HepG2 (cell line): ENCODE results near the gene ACOXL. TPM values are rescaled to one million over a fixed set of nuclear protein-coding genes. Genes with fewer than 3 reads are reported as not detected.

Experiments
- ATAC-seq: fragments of 200-7000 bp; cut with Tn5 transposase; 3 replicates; pipeline ENCODE4 v1.9.1; 2020; ENCODE audit warnings: mild to moderate bottlenecking, moderate library complexity
- BruUV-seq: library from RNA; stranded (reverse); fragments of 400-500 nt; replicated peaks from 2 replicates; lab custom pipeline; 2021; lab: Mats Ljungman, UMichigan
- CTCF ChIA-PET: fragments of 300-600 bp; formaldehyde crosslinking; extraction: SDS; loops from one replicate; lab custom pipeline; 2021; ENCODE audit warnings: low total read pairs, inconsistent platforms, low intra/inter-chr PET ratio; lab: Yijun Ruan, JAX
- POLR2A ChIA-PET: fragments of 350-600 bp; sonication (Branson Sonifier 250); formaldehyde crosslinking; loops from one replicate; lab custom pipeline; 2020; ENCODE audit warnings: antibody characterized with exemption, inconsistent platforms; lab: Yijun Ruan, JAX
- DNase-seq: peaks from one replicate; pipeline ENCODE4 v3.0.0-alpha.2; 2015; ENCODE audit warnings: low spot score
- FAIRE-seq: peaks from 3 replicates; lab custom pipeline; 2011; peaks lifted over from hg19 to GRCh38; lab: Jason Lieb, UNC
- H2AFZ ChIP-seq: one replicate; pipeline ENCODE4 v1.6.1; 2011; ENCODE audit warnings: low read length, inconsistent platforms
- H3K27ac ChIP-seq: fragments of 300-600 bp; 3 replicates; pipeline ENCODE4 v1.8.0; 2011; ENCODE audit warnings: mixed run types, mild to moderate bottlenecking, mixed read lengths, low read length, inconsistent platforms; ENCODE audit not compliant: insufficient read depth; ENCODE audit errors: extremely low read length
- H3K27me3 ChIP-seq, 2 experiments: fragments of 200-600 bp in 1 of 2; 2 replicates in 1 of 2; 3 replicates in 1 of 2; pipeline versions ENCODE4 v1.6.0 to v1.8.0; 2011; ENCODE audit warnings: low read length in 2 of 2, mild to moderate bottlenecking in 2 of 2, moderate library complexity in 2 of 2, inconsistent platforms in 1 of 2; ENCODE audit not compliant: insufficient read depth in 2 of 2, control insufficient read depth in 1 of 2
- H3K36me3 ChIP-seq, 2 experiments: fragments of 200-600 bp in 1 of 2; replicated peaks in 1 of 2; 2 replicates in 1 of 2; 3 replicates in 1 of 2; pipeline versions ENCODE4 v1.5.1 to v1.8.0; 2011; ENCODE audit warnings: low read length in 2 of 2, inconsistent platforms in 1 of 2; ENCODE audit not compliant: insufficient read depth in 2 of 2, control insufficient read depth in 1 of 2
- H3K4me1 ChIP-seq: 2 replicates; pipeline ENCODE4 v1.5.1; 2012; ENCODE audit warnings: low read length, inconsistent platforms; ENCODE audit not compliant: insufficient read depth
- H3K4me2 ChIP-seq: 2 replicates; pipeline ENCODE4 v1.6.0; 2011; ENCODE audit warnings: low read depth, low read length, inconsistent platforms
- H3K4me3 ChIP-seq, 3 experiments: fragments of 200-600 bp in 1 of 3; sonication (generic), shearing (Covaris generic) in 1 of 3; replicated peaks in 1 of 3; 2 replicates each; pipeline ENCODE4 v1.5.1; 2011 to 2016; ENCODE audit warnings: low read length in 3 of 3, inconsistent platforms in 2 of 3, low read depth in 2 of 3, mild to moderate bottlenecking in 2 of 3, control low read depth in 1 of 3, mixed read lengths in 1 of 3; ENCODE audit not compliant: insufficient read depth in 1 of 3
- H3K79me2 ChIP-seq: one replicate; pipeline ENCODE4 v1.6.1; 2011; ENCODE audit warnings: low read length, inconsistent platforms; ENCODE audit not compliant: insufficient read depth
- H3K9ac ChIP-seq: 2 replicates; pipeline ENCODE4 v1.6.0; 2011; ENCODE audit warnings: mild to moderate bottlenecking, low read depth, low read length, inconsistent platforms; ENCODE audit not compliant: insufficient read depth
- H3K9me3 ChIP-seq: 2 replicates; pipeline ENCODE4 v1.5.1; 2012; ENCODE audit warnings: mild to moderate bottlenecking, low read length
- H4K20me1 ChIP-seq: 2 replicates; pipeline ENCODE4 v1.6.0; 2011; ENCODE audit warnings: inconsistent platforms, mild to moderate bottlenecking, low read length, moderate library complexity; ENCODE audit not compliant: insufficient read depth
- NFRKB ChIP-seq: fragments of 450-650 bp; IDR thresholded peaks from 2 replicates; pipeline ENCODE4 v1.6.1; 2017
- POLR2G ChIP-seq: fragments of 200-400 bp; formaldehyde crosslinking; IDR thresholded peaks from 2 replicates; pipeline ENCODE4 v1.6.1; 2018; ENCODE audit warnings: mild to moderate bottlenecking, low read depth, low read length, moderate library complexity
- ZNF407 ChIP-seq: sonication (generic); formaldehyde crosslinking; IDR thresholded peaks from one replicate; pipeline ENCODE4 v1.5.1; 2020; ENCODE audit warnings: mild to moderate bottlenecking, missing genetic modification reagents; ENCODE audit errors: not compliant biosample characterization
- ZSCAN31 ChIP-seq: sonication (generic); formaldehyde crosslinking; IDR thresholded peaks from 2 replicates; pipeline ENCODE4 v1.5.0; 2020; ENCODE audit warnings: low read depth, mild to moderate bottlenecking, missing genetic modification reagents
- WGBS: methylation state at CpG from one replicate; pipeline ENCODE4 v1.1.6; 2017; ENCODE audit warnings: low lambda C conversion rate; 5-methylcytosine and 5-hydroxymethylcytosine counted together
- in situ Hi-C: cut with HindIII; loops from 2 replicates; pipeline ENCODE4 v1.10.0; 2017; ENCODE audit warnings: low pct_unique_long_range_greater_than_20kb; ENCODE audit not compliant: extremely low pct_ligation_motif_present
- intact Hi-C: fragments of 100-400 bp; cut with micrococcal nuclease; formaldehyde crosslinking; loops from one replicate; pipeline ENCODE4 v1.10.0; 2022; ENCODE audit not compliant: unreplicated experiment
- polyA plus RNA-seq, 8 experiments: library from polyadenylated mRNA; depleted of rRNA in 3 of 8; stranded (reverse) in 7 of 8; unstranded in 1 of 8; fragments of >200 nt; fragmentation: Illumina TruSeq in 4 of 8; extraction: Trizol in 4 of 8; gene quantifications; 2 replicates each; pipeline versions ENCODE4 v1.2.1 to v1.2.3, GENCODE V29; 2011 to 2016; ENCODE audit warnings: low read depth in 4 of 8, missing spikeins in 1 of 8, mixed read lengths in 1 of 8; ENCODE audit not compliant: insufficient read depth in 1 of 8
- total RNA-seq, 5 experiments: library from RNA; depleted of rRNA; stranded (reverse); fragments of >200 nt; fragmentation: Illumina TruSeq; extraction: Trizol; gene quantifications; 2 replicates each; pipeline ENCODE4 v1.2.3, GENCODE V29; 2016; ENCODE audit warnings: low read depth in 1 of 5

ACOXL gene
- total and polyA plus RNA-seq, 2 of the 13 experiments (the other 11 are each of a cell fraction or from before 2014, with no cell fraction given) = not detected

DNA sequence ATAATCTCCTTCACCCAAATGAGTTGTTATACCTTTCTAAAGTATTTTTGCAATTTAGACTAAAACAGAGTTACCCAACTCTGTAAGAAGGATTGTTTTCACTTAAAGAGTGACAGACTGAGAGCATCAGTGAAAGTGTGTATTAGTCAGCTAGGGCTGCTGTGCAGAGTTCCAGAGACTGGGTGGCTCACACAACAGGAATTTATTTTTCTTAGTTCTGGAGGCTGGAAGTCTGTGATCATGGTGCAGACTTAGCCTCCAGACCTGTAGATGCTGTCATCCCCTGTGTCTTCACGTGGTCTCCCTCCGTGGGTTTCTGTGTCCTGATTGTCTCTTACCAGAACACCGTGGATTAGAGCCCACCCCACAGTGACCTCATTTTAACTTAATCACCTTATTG is 428.4 kb downstream of the ACOXL start (continued):
- no peak for TF ChIP-seq ZNF407

- H3K4me1 ChIP-seq = peaks cover 24% of the 10 kb centered on the region
- FAIRE-seq = no peak
- H3K9ac ChIP-seq = no peak overlapping the region
- H3K4me2 ChIP-seq = no peak overlapping the region
- POLR2A ChIA-PET = no interaction called here
- no TSS peak for BruUV-seq
- no peak for DNase-seq
- WGBS = 99% methylated on average over 12 of the region's 12 CpGs
- no peaks in the 10 kb centered on the region for H4K20me1 ChIP-seq
- H2AFZ ChIP-seq = no peak overlapping the region
- H3K79me2 ChIP-seq = peaks cover 20% of the 10 kb centered on the region
- no peak for TF ChIP-seq NFRKB
- TF ChIP-seq ZSCAN31 (CRISPR knock-in tag) = no peak
- TF ChIP-seq POLR2G = no peak
- no peak overlapping the region for H3K4me3 ChIP-seq
- peaks cover 29 to 82% of the 10 kb centered on the region in 2 experiments for H3K36me3 ChIP-seq
- CTCF ChIA-PET = no interaction called here
- no peaks in the 10 kb centered on the region for H3K27me3 ChIP-seq
- in situ Hi-C loops = no loop called here
- intact Hi-C loops = no loop called here
- H3K9me3 ChIP-seq = no peaks in the 10 kb centered on the region
- H3K27ac ChIP-seq = no peak overlapping the region
- no peak for ATAC-seq
Observed at GRCh38 chr2:111161971-111162370, 429.6 kb downstream of the ACOXL start.
